ENCODE data around the gene IRX5. TPM values are rescaled to one million over a fixed set of nuclear protein-coding genes. Genes with fewer than 3 reads are reported as not detected.

IRX5 gene
- total and polyA plus RNA-seq, 10 donors: not detected

- H3K4me1 ChIP-seq: peaks cover 0 to 8% (median 7%) of the 10 kb centered on the region in 6 donors
- 78 to 95% (median 84%) methylated on average over 4 of the region's 4 CpGs for WGBS, 5 donors
- intact Hi-C loops (cut with DNase I; ENCODE audit: low total_unique reads): no loop called here
- peak; percentile 39 for DNase-seq
- no peak overlapping the region for H3K27ac ChIP-seq
- peaks cover 0 to 82% (median 38%) of the 10 kb centered on the region in 7 donors for H3K27me3 ChIP-seq (replicated peaks in 1 of 7)
- H3K9me3 ChIP-seq: no peaks in the 10 kb centered on the region
- TF ChIP-seq POLR2A (IDR thresholded peaks at IDR 0.05): no peak
- TF ChIP-seq, protein P1, sequence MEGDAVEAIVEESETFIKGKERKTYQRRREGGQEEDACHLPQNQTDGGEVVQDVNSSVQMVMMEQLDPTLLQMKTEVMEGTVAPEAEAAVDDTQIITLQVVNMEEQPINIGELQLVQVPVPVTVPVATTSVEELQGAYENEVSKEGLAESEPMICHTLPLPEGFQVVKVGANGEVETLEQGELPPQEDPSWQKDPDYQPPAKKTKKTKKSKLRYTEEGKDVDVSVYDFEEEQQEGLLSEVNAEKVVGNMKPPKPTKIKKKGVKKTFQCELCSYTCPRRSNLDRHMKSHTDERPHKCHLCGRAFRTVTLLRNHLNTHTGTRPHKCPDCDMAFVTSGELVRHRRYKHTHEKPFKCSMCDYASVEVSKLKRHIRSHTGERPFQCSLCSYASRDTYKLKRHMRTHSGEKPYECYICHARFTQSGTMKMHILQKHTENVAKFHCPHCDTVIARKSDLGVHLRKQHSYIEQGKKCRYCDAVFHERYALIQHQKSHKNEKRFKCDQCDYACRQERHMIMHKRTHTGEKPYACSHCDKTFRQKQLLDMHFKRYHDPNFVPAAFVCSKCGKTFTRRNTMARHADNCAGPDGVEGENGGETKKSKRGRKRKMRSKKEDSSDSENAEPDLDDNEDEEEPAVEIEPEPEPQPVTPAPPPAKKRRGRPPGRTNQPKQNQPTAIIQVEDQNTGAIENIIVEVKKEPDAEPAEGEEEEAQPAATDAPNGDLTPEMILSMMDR (IDR thresholded peaks at IDR 0.05 in 8 of 11, conservative IDR thresholded peaks at IDR 0.05 in 3 of 11): no peak
- no peak for TF ChIP-seq POLR2AphosphoS5 (IDR thresholded peaks at IDR 0.05)
- H3K4me3 ChIP-seq: no peak overlapping the region
- H3K36me3 ChIP-seq: no peaks in the 10 kb centered on the region
Observed at GRCh38 chr16:54923055-54923473, 7.6 kb upstream of the IRX5 start.

DNA sequence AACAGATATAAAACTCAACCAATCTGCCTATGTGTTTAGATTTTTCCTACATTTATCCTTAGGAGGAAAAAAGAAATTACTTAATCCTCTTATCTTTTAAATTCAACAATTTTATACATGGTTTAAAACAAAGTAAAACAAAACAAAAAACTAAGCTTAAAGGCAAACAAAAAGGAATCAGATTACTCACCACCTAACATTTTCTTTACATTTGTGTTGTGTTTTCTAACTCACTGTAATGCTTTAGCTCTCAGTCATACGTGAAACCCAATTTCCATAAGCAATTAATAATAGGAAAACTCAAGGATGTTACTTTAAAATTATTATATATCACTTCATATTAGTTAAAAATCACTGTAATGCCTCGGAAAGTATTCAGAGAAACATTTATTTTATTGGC lies 6.7 kb upstream of the IRX5 start:
- WGBS, 5 donors: 77 to 91% (median 84%) methylated on average over 2 of the region's 2 CpGs
- intact Hi-C loops (cut with DNase I; ENCODE audit: low total_unique reads): no loop called here
- peaks cover 0 to 83% (median 39%) of the 10 kb centered on the region in 7 donors for H3K27me3 ChIP-seq (replicated peaks in 1 of 7)

DNA sequence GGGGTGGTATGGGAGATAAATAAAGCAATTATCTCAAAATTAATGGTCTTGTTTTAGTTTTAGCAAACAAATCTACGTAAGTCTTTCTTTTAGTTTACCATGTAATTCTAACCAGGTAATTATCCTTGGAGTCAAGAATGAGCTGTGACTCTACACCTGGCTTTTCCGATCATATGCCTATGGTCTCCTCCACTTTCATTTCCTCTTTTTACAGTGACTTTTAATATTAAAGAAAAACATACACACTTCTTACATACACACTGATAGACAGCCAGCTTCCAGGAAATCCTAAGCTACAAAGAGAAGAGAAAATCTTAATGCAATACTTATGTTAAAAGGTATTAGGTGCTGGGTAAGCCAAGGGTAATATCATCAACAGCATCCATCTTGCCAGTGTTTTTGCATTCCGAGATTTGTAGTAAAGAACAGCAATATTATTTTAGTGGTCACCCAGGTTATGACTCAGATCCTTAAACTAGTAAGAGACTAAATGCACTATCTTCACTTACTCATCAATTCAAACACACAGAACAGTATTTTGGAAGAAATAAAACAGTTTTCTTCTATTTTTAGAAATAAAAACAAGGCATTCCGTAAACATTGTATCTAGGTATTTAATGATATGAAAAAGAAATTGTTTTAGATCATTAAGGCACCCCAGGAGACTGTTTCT lies 4.4 kb upstream of the IRX5 start:
- peaks cover 0 to 100% (median 52%) of the 10 kb centered on the region in 7 donors for H3K27me3 ChIP-seq (replicated peaks in 1 of 7)
- TF ChIP-seq, protein P1 (IDR thresholded peaks at IDR 0.05 in 8 of 11, conservative IDR thresholded peaks at IDR 0.05 in 3 of 11): no peak
- TF ChIP-seq POLR2AphosphoS5 (IDR thresholded peaks at IDR 0.05) (no peak), POLR2A (IDR thresholded peaks at IDR 0.05) (no peak)
- H3K27ac ChIP-seq: no peak overlapping the region
- WGBS, 5 donors: 62 to 79% (median 72%) methylated on average over 4 of the region's 4 CpGs
- no peak for DNase-seq
- peaks cover 0 to 2% (median 0%) of the 10 kb centered on the region in 8 donors for H3K9me3 ChIP-seq
- no peaks in the 10 kb centered on the region for H3K36me3 ChIP-seq
- H3K4me3 ChIP-seq: no peak overlapping the region
- intact Hi-C loops (cut with DNase I; ENCODE audit: low total_unique reads): no loop called here
- H3K4me1 ChIP-seq: peaks cover 6 to 36% (median 31%) of the 10 kb centered on the region in 6 donors

More for the DNA sequence above, 6.7 kb upstream of the IRX5 start:
- DNase-seq: no peak
- Histone ChIP-seq H3K27ac (no peak overlapping the region), H3K4me3 (no peak overlapping the region), H3K36me3 (no peaks in the 10 kb centered on the region), H3K4me1 (peaks cover 0 to 14% (median 10%) of the 10 kb centered on the region in 6 donors), H3K9me3 (no peaks in the 10 kb centered on the region)
- TF ChIP-seq, protein P1 (IDR thresholded peaks at IDR 0.05 in 8 of 11, conservative IDR thresholded peaks at IDR 0.05 in 3 of 11): no peak
- no peak for TF ChIP-seq POLR2AphosphoS5 (IDR thresholded peaks at IDR 0.05)
- no peak for TF ChIP-seq POLR2A (IDR thresholded peaks at IDR 0.05)

Measured in spleen (tissue), 11 donors.